Nephron progenitor cell (in vitro differentiated cells): ENCODE results near the gene SLC15A4.

Source experiments
- DNase-seq: peaks from one replicate; pipeline ENCODE4 v3.0.0; 2021
- H3K27ac Mint-ChIP-seq: 2 replicates; pipeline ENCODE4 v1.8.0; 2021; ENCODE audit warnings: mild to moderate bottlenecking, moderate library complexity, mixed read lengths
- H3K27me3 Mint-ChIP-seq: 2 replicates; pipeline ENCODE4 v1.8.0; 2021; ENCODE audit warnings: mild to moderate bottlenecking, low read depth, mixed read lengths; ENCODE audit not compliant: poor library complexity
- H3K36me3 Mint-ChIP-seq: 2 replicates; pipeline ENCODE4 v1.8.0; 2021; ENCODE audit warnings: low read depth, mixed read lengths
- H3K4me1 Mint-ChIP-seq: 2 replicates; pipeline ENCODE4 v1.8.0; 2021; ENCODE audit warnings: mixed read lengths
- H3K4me3 Mint-ChIP-seq: 2 replicates; pipeline ENCODE4 v1.8.0; 2021; ENCODE audit warnings: mild to moderate bottlenecking, moderate library complexity, mixed read lengths
- H3K9me3 Mint-ChIP-seq: 2 replicates; pipeline ENCODE4 v1.8.0; 2021; ENCODE audit warnings: mild to moderate bottlenecking, moderate library complexity, mixed read lengths
- TF ChIP-seq, protein P1 (sequence below): fragments of 200-600 bp; sonication (generic); IDR thresholded peaks from 2 replicates; pipeline ENCODE4 v1.5.0; 2021; ENCODE audit warnings: antibody characterized with exemption

SLC15A4 gene

DNA sequence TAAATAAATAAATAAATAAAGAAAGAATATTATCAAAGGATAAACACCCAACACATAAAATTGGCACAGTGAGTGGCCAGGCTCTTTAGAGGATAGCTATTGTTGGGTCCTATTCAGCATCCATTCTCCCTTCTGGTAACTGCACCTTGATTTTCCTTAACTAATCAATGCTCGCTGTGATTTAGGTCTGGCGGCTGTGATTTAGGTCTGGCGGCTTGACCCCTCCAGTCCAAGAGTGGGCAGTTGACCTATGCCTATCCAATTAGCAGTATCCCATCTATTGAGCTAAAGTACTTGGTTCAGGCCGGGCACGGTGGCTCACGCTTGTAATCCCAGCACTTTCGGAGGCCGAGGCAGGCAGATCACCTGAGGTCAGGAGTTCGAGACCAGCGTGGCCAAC is 9.7 kb upstream of the SLC15A4 start:
- H3K4me3 Mint-ChIP-seq, result no peak overlapping the region

DNA sequence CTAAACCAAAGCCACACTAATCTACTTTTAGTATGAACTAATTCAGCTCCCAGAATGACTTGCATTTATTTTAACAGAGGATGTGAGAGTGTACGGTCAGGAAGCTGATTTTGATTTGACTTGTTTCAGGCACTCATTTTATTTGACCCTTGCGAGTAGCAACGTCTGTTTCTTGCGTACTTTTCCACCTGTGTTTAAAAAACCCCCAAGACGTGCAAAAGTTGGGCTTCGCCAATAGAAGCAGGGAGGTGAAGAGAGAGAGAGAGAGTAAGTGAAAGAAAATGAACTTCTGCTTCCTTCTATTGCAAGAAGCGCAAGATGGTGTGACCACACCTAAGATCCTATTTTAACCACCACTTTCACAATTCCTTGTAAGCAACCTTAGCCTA is 6.7 kb upstream of the SLC15A4 start:
- Mint-ChIP-seq H3K4me3 (no peak overlapping the region), H3K36me3 (peaks cover 22% of the 10 kb centered on the region), H3K27me3 (peaks cover 8% of the 10 kb centered on the region), H3K27ac (peak overlapping the region; percentile 88), H3K4me1 (peaks cover 26% of the 10 kb centered on the region), H3K9me3 (peaks cover 11% of the 10 kb centered on the region)
- no peak for DNase-seq
- TF ChIP-seq, protein P1, sequence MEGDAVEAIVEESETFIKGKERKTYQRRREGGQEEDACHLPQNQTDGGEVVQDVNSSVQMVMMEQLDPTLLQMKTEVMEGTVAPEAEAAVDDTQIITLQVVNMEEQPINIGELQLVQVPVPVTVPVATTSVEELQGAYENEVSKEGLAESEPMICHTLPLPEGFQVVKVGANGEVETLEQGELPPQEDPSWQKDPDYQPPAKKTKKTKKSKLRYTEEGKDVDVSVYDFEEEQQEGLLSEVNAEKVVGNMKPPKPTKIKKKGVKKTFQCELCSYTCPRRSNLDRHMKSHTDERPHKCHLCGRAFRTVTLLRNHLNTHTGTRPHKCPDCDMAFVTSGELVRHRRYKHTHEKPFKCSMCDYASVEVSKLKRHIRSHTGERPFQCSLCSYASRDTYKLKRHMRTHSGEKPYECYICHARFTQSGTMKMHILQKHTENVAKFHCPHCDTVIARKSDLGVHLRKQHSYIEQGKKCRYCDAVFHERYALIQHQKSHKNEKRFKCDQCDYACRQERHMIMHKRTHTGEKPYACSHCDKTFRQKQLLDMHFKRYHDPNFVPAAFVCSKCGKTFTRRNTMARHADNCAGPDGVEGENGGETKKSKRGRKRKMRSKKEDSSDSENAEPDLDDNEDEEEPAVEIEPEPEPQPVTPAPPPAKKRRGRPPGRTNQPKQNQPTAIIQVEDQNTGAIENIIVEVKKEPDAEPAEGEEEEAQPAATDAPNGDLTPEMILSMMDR, result no peak

More for the DNA sequence above, 9.7 kb upstream of the SLC15A4 start:
- Mint-ChIP-seq H3K27me3 (peaks cover 8% of the 10 kb centered on the region), H3K36me3 (peaks cover 11% of the 10 kb centered on the region), H3K4me1 (peaks cover 14% of the 10 kb centered on the region), H3K27ac (no peak overlapping the region), H3K9me3 (peaks cover 13% of the 10 kb centered on the region)
- TF ChIP-seq, protein P1, result no peak
- no peak for DNase-seq

DNA sequence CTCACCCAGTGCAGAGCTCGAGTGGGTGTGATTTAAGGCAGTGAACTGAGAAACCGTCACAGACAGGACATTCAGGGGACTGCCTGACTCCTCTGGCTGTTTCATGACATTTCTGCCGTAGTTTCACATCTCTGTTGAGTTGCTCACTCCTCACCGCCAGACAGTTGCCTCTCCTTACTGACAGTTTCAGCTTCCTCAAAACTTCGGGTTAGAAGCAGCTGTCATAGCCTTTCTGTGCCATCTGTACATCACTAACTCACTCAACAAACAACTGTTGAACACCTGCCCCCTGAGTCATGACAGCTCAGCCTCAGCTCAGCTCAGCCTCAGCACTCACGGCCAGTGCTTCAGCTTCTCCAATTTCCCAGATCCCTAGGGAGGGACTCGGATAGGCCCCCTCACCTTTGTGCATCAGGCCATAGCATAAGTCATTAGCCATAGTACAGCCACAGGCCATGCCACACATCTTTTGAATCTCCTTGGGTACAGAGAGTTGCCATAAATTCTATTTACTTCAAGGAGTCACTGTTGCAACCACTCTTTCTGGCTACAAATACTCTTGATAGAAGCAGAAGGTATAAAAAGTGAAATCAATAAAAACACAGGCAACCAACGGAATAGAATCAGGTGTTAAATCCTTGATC is 6.2 kb upstream of the SLC15A4 start:
- Mint-ChIP-seq H3K4me3 (no peak overlapping the region), H3K4me1 (peaks cover 29% of the 10 kb centered on the region), H3K9me3 (peaks cover 6% of the 10 kb centered on the region), H3K27me3 (peaks cover 5% of the 10 kb centered on the region), H3K27ac (no peak overlapping the region), H3K36me3 (peaks cover 18% of the 10 kb centered on the region)
- no peak for DNase-seq
- TF ChIP-seq, protein P1, result no peak

DNA sequence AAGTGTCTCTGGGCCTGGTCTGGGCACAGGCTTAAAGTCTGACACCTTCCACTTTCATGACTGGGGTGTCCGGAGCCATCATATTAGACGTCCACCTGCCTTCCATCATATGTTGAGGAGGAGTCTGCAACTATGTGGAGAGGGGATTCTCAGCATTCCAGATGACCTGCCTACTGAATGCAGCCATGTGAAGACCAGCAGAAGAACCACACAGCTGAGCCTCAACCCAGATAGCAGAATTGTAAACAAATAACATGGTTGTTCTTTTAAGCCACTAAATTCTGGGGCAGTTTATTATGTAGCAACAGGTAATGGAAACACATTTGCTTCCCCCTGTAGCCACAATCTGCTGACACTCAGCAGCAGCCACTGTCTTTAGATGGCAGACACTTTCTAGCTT is 4.0 kb upstream of the SLC15A4 start:
- H3K4me3 Mint-ChIP-seq, result no peak overlapping the region
- peaks cover 18% of the 10 kb centered on the region for H3K36me3 Mint-ChIP-seq
- TF ChIP-seq, protein P1, result no peak
- no peak for DNase-seq
- peaks cover 4% of the 10 kb centered on the region for H3K27me3 Mint-ChIP-seq
- H3K4me1 Mint-ChIP-seq, result peaks cover 33% of the 10 kb centered on the region
- no peak overlapping the region for H3K27ac Mint-ChIP-seq
- peaks cover 3% of the 10 kb centered on the region for H3K9me3 Mint-ChIP-seq

DNA sequence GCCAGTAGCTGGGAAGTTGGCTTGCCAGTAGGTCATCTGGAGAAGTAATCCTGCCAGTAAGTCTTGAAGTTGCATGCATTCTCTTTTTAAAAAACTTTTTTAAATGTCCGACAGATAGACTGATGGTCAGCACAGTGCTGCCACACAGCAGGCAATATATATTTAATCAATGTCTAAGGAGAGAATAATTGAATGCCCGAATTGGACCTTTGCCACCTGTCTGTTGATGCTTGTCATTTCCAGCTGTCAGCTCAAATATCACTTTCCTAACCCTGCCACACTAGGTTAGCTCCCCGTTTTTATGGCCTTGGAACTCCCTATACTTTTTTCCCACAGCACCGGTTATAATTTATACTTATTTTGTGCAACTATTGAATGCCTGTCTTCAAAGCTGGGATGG is 2.1 kb upstream of the SLC15A4 start:
- TF ChIP-seq, protein P1, result no peak
- H3K27ac Mint-ChIP-seq, result no peak overlapping the region
- H3K9me3 Mint-ChIP-seq, result peaks cover 3% of the 10 kb centered on the region
- peaks cover 47% of the 10 kb centered on the region for H3K4me1 Mint-ChIP-seq
- DNase-seq, result no peak
- peaks cover 4% of the 10 kb centered on the region for H3K27me3 Mint-ChIP-seq
- H3K36me3 Mint-ChIP-seq, result peaks cover 27% of the 10 kb centered on the region
- H3K4me3 Mint-ChIP-seq, result peak overlapping the region; percentile 60

DNA sequence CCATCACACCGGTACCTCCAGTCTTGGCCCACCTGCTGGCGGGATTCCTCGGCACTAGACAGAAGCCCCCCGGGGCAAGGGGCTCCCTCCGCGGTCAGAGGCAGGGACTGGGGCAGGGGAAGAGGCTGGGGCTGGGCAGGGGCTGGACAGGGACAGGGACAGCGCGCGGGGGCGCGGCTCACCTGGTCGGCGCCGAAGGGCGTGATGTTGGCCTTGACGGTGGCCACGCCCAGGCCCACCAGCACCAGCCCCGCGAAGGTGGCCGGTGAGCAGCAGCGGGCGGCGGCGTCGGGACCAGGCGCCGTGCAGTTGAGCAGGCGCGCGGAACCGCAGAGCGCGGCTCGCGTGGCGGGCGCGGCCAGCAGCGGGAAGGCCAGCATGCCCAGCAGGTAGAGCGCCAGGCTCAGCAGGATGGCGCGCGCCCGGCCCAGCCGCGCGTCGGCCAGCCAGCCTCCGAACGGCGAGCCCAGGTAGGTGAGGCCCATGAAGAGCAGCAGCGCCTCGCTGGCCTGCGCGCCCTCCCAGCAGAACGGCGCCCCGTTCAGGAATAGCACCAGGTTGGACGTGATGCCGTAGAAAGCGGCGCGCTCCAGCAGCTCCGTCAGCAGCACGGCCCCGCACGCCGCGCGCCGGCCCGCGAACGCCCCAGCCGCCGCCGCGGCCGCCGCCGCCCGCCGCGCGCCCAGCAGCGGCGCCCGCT is 392 bp downstream of the SLC15A4 start:
- Mint-ChIP-seq H3K9me3 (no peaks in the 10 kb centered on the region), H3K4me3 (peak overlapping the region; percentile 88), H3K36me3 (peaks cover 31% of the 10 kb centered on the region), H3K27me3 (no peaks in the 10 kb centered on the region), H3K4me1 (peaks cover 47% of the 10 kb centered on the region), H3K27ac (no peak overlapping the region)
- DNase-seq, result peak; percentile 50
- TF ChIP-seq, protein P1, result no peak
